Uterus (tissue), 4 donors: ENCODE results near the gene ADGRD1. TPM values are rescaled to one million over a fixed set of nuclear protein-coding genes. Genes with fewer than 3 reads are reported as not detected.

Experiments used
- DNase-seq, 2 donors: peaks; one replicate each; pipeline ENCODE4 v3.0.0-alpha.2; 2019 to 2020
- H3K27ac ChIP-seq, 2 donors: fragments of 200-600 bp; sonication (generic); 1 replicate in 1 of 2; 2 replicates in 1 of 2; pipeline ENCODE4 v1.5.1; 2016 to 2018
- H3K27me3 ChIP-seq, 2 donors: fragments of 200-600 bp; sonication (generic); one replicate each; pipeline ENCODE4 v1.5.1; 2018 to 2019; ENCODE audit warnings: control low read depth in 1 of 2
- H3K36me3 ChIP-seq, 2 donors: fragments of 200-600 bp; sonication (generic); one replicate each; pipeline ENCODE4 v1.5.1; 2019; ENCODE audit warnings: control low read depth in 1 of 2
- H3K4me1 ChIP-seq, 2 donors: fragments of 200-600 bp; sonication (generic); one replicate each; pipeline ENCODE4 v1.5.1; 2018 to 2019; ENCODE audit warnings: control low read depth in 1 of 2
- H3K4me3 ChIP-seq, 2 donors: fragments of 200-600 bp; sonication (generic); 1 replicate in 1 of 2; 2 replicates in 1 of 2; pipeline ENCODE4 v1.5.1; 2018 to 2019; ENCODE audit warnings: mild to moderate bottlenecking in 1 of 2
- H3K9me3 ChIP-seq, 2 donors: fragments of 200-600 bp; sonication (generic); one replicate each; pipeline ENCODE4 v1.5.1; 2019; ENCODE audit warnings: control low read depth in 1 of 2
- POLR2A ChIP-seq, 2 donors: fragments of 450-650 bp; IDR thresholded peaks; one replicate each; pipeline ENCODE4 v1.6.1; 2016; ENCODE audit warnings: antibody characterized with exemption in 2 of 2, mild to moderate bottlenecking in 1 of 2, moderate library complexity in 1 of 2
- intact Hi-C: fragments of 100-400 bp; cut with DNase I; formaldehyde crosslinking; loops from one replicate; pipeline ENCODE4 v1.15.1; 2023; ENCODE audit warnings: low total_unique reads
- total RNA-seq, 4 donors: library from RNA; depleted of rRNA in 3 of 4; stranded (reverse); fragments of >200 nt in 3 of 4; gene quantifications; one replicate each; pipeline versions ENCODE4 v1.1.0 to v1.2.4, GENCODE V29; 2014 to 2023
- TF ChIP-seq, protein P1 (sequence below), 4 experiments: fragments of 200-600 bp in 2 of 4; fragments of 450-650 bp in 2 of 4; sonication (generic) in 2 of 4; IDR thresholded peaks; one replicate each; pipeline ENCODE4 v1.5.1; 2016 to 2019; ENCODE audit warnings: antibody characterized with exemption in 4 of 4, mild to moderate bottlenecking in 2 of 4, moderate library complexity in 1 of 4
- donor health status: DM: yes; HTN: yes; CAD: no.

The ADGRD1 gene
- total RNA-seq, 4 donors from 2014 or later: 13.5 to 89.9 (median 33.7) TPM

DNA sequence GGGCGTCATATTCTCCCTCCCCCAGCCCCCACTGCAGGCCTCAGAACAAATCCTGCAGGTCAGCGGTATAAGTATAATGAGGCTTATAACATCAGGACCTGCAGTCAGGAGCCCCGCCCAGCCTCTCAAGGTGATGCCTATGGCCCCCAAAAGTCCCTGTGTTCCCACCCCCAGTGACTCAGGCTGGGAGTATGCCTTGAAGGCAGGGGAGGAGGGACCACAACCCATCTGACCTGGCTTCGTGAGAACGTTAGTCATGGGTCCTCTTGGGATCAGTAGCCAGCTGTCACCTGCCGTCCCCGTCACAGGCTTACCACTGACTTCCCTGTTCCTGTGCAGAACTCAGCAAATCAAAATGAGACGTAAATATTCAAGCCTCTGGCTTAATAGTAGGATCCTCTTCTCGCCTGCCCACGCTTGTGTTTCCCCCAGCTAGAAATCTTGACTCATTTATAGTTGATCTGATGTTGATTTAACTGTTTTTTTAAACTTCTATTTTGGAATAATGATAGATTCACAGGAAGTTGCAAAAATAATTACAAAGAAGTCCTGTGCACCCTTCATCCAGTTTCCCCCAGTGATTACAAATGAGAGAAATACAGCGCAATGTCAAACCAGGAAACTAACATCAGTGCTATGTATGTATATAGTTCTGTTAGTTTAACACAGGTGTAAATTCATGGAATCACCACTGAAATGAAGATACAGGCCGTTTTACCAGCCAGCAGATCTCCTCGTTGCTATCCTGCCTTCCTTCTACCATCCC, 107.5 kb downstream of the ADGRD1 start:
- DNase-seq: peak in 1 of 2 donors; percentile 7

DNA sequence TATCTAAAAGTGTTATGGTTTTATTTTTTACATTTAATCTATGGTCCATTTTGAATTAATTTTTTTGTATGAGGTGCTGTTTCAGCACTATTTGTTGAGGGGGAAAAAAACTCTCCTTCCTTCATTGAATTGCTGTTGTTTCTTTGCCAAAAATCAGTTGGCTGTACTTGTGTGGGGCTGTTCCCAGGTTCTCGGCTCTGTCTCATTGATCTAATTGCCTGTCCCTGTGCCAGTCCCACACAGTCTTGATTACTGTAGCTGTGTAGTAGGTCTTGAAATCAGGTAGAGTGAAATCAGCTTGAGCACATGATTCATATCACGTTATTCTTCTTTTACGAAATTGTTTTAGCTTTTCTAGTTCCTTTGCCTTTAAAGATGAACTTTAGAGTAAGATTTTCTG, 109.7 kb downstream of the ADGRD1 start:
- intact Hi-C loops: no loop called here
- Histone ChIP-seq H3K27me3 (no peaks in the 10 kb centered on the region), H3K4me1 (peaks cover 0 to 5% of the 10 kb centered on the region in 2 donors), H3K4me3 (no peak overlapping the region), H3K9me3 (no peaks in the 10 kb centered on the region), H3K36me3 (no peaks in the 10 kb centered on the region), H3K27ac (no peak overlapping the region)
- no peak for DNase-seq
- TF ChIP-seq, protein P1, sequence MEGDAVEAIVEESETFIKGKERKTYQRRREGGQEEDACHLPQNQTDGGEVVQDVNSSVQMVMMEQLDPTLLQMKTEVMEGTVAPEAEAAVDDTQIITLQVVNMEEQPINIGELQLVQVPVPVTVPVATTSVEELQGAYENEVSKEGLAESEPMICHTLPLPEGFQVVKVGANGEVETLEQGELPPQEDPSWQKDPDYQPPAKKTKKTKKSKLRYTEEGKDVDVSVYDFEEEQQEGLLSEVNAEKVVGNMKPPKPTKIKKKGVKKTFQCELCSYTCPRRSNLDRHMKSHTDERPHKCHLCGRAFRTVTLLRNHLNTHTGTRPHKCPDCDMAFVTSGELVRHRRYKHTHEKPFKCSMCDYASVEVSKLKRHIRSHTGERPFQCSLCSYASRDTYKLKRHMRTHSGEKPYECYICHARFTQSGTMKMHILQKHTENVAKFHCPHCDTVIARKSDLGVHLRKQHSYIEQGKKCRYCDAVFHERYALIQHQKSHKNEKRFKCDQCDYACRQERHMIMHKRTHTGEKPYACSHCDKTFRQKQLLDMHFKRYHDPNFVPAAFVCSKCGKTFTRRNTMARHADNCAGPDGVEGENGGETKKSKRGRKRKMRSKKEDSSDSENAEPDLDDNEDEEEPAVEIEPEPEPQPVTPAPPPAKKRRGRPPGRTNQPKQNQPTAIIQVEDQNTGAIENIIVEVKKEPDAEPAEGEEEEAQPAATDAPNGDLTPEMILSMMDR (IDR thresholded peaks at IDR 0.05): no peak
- TF ChIP-seq POLR2A (IDR thresholded peaks at IDR 0.05): no peak

More for the DNA sequence above, 107.5 kb downstream of the ADGRD1 start:
- Histone ChIP-seq H3K4me3 (no peak overlapping the region), H3K27ac (no peak overlapping the region), H3K9me3 (no peaks in the 10 kb centered on the region), H3K4me1 (no peaks in the 10 kb centered on the region), H3K27me3 (no peaks in the 10 kb centered on the region), H3K36me3 (no peaks in the 10 kb centered on the region)
- intact Hi-C loops: no loop called here
- TF ChIP-seq, protein P1 (IDR thresholded peaks at IDR 0.05): no peak
- no peak for TF ChIP-seq POLR2A (IDR thresholded peaks at IDR 0.05)

DNA sequence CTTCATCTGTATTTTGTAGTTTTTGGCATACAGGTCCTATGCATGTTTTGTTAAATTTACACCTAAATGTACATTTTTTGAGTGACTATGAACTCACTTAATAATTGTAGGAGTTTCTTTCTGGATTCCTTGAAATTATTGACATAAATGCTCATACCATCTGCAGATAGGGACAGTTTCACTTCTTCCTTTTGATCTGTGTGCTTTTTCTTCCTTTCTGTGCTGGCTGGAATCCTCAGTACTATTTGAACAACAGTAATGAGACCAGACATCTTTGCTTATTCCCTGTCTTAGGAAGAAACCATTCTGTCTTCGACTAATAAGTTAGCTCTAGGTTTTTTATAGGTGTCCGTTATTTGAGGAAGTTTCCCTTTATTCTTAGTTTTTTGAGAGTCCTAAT, 110.3 kb downstream of the ADGRD1 start:
- Histone ChIP-seq H3K4me1 (peaks cover 0 to 7% of the 10 kb centered on the region in 2 donors), H3K36me3 (no peaks in the 10 kb centered on the region), H3K27ac (no peak overlapping the region), H3K27me3 (no peaks in the 10 kb centered on the region), H3K9me3 (no peaks in the 10 kb centered on the region), H3K4me3 (no peak overlapping the region)
- intact Hi-C loops: no loop called here
- TF ChIP-seq, protein P1 (IDR thresholded peaks at IDR 0.05): no peak
- TF ChIP-seq POLR2A (IDR thresholded peaks at IDR 0.05): no peak
- no peak for DNase-seq

DNA sequence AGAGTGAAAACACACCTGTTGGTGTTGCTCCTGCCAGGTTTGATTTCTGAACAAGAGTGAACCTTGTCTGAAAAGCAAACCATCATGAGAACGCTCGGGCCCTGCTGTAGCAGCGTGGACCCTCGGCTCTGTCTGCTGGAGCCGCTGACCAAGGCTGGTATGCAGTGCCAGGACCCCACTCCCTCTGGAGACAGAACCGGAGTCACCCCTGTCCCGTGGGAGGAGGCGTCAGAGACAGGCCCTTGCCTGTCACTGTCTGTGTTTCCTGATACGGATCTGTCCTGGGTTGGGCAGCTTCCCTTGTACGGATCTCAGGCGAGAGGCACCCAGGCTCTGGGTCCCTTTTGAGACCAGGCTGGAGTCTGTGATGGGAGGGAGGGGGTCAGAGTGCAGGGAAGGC, 111.6 kb downstream of the ADGRD1 start:
- Histone ChIP-seq H3K27ac (no peak overlapping the region), H3K27me3 (no peaks in the 10 kb centered on the region), H3K36me3 (no peaks in the 10 kb centered on the region), H3K4me3 (no peak overlapping the region), H3K4me1 (peaks cover 0 to 7% of the 10 kb centered on the region in 2 donors), H3K9me3 (no peaks in the 10 kb centered on the region)
- intact Hi-C loops: no loop called here
- TF ChIP-seq, protein P1 (IDR thresholded peaks at IDR 0.05): no peak
- TF ChIP-seq POLR2A (IDR thresholded peaks at IDR 0.05): no peak
- peak in 1 of 2 donors; percentile 6 for DNase-seq

DNA sequence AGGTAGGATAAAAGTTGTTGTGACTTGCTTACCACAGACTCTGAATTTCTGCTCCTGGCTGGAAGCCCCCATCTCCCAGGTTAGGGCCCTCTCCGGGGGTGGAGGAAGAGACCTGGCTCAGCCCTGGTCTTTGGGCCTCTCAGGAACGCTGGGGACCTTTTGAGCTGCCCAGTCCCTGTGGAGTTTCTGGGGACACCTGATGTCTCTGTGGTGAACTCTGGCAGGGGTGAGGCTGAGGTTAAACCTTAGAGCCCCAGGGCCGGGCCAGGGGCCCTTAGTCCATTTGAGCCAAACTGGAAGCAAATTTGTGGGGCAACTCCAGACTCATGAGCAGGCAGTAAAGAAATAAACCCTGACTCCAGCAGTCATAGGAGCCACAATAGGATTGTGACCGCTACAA, 112.1 kb downstream of the ADGRD1 start:
- Histone ChIP-seq H3K4me1 (peaks cover 0 to 7% of the 10 kb centered on the region in 2 donors), H3K27ac (no peak overlapping the region), H3K9me3 (no peaks in the 10 kb centered on the region), H3K36me3 (no peaks in the 10 kb centered on the region), H3K4me3 (no peak overlapping the region), H3K27me3 (no peaks in the 10 kb centered on the region)
- intact Hi-C loops: no loop called here
- DNase-seq: peak in 1 of 2 donors; percentile 2
- TF ChIP-seq, protein P1 (IDR thresholded peaks at IDR 0.05): no peak
- no peak for TF ChIP-seq POLR2A (IDR thresholded peaks at IDR 0.05)
